Activated CD8-positive, alpha-beta T cell treated with anti-CD3 and anti-CD28 coated beads for 36 hours (primary cell): Measurements from ENCODE around the gene PPP4R4. TPM values are rescaled to one million over a fixed set of nuclear protein-coding genes. Genes with fewer than 3 reads are reported as not detected.

Experiments
- ATAC-seq: fragments of 200-7000 bp; cut with Tn5 transposase; one replicate; pipeline ENCODE4 v1.10.0; 2021; ENCODE audit warnings: mild to moderate bottlenecking, moderate library complexity
- CTCF ChIA-PET: fragments of 350-600 bp; sonication (Branson Sonifier 250); formaldehyde crosslinking; loops from one replicate; lab custom pipeline; 2021; ENCODE audit warnings: antibody characterized with exemption; lab: Charles Lee
- POLR2A ChIA-PET: fragments of 350-600 bp; sonication (Branson Sonifier 250); formaldehyde crosslinking; loops from one replicate; lab custom pipeline; 2021; ENCODE audit warnings: antibody characterized with exemption; lab: Charles Lee
- DNase-seq: peaks from one replicate; pipeline ENCODE4 v3.0.0-alpha.2; 2020
- H3K27ac Mint-ChIP-seq: one replicate; pipeline ENCODE4 v1.8.0; 2021; ENCODE audit warnings: mild to moderate bottlenecking, mixed read lengths
- H3K27me3 Mint-ChIP-seq: one replicate; pipeline ENCODE4 v1.8.0; 2021; ENCODE audit warnings: mixed read lengths
- H3K36me3 Mint-ChIP-seq: one replicate; pipeline ENCODE4 v1.8.0; 2021; ENCODE audit warnings: low read depth, mixed read lengths
- H3K4me1 Mint-ChIP-seq: one replicate; pipeline ENCODE4 v1.8.0; 2021; ENCODE audit warnings: low read depth, mixed read lengths
- H3K4me3 Mint-ChIP-seq: one replicate; pipeline ENCODE4 v1.8.0; 2021; ENCODE audit warnings: mild to moderate bottlenecking, moderate library complexity, mixed read lengths
- H3K9me3 Mint-ChIP-seq: one replicate; pipeline ENCODE4 v1.8.0; 2021; ENCODE audit warnings: mixed read lengths
- CTCF ChIP-seq: fragments of 200-600 bp; IDR thresholded peaks from one replicate; pipeline ENCODE4 v1.8.0; 2022; ENCODE audit warnings: antibody characterized with exemption, mild to moderate bottlenecking
- intact Hi-C: fragments of 100-400 bp; cut with micrococcal nuclease; formaldehyde crosslinking; loops from one replicate; pipeline ENCODE4 v1.10.0; 2022
- total RNA-seq, 2 experiments: library from RNA; stranded (reverse); gene quantifications; one replicate each; pipeline ENCODE4 v1.2.3, GENCODE V29; 2021

Gene PPP4R4
- total RNA-seq, 2 experiments from 2014 or later: 0.63 to 1.2 TPM

- Mint-ChIP-seq H3K4me1 (no peaks in the 10 kb centered on the region), H3K4me3 (no peak overlapping the region), H3K27me3 (peaks cover 3% of the 10 kb centered on the region), H3K36me3 (no peaks in the 10 kb centered on the region), H3K27ac (no peak overlapping the region), H3K9me3 (peaks cover 5% of the 10 kb centered on the region)
- ChIA-PET POLR2A (no interaction called here), CTCF (no interaction called here)
- no peak for TF ChIP-seq CTCF
- intact Hi-C loops: no loop called here
- DNase-seq: no peak
- no peak for ATAC-seq
Observed at GRCh38 chr14:94224040-94224439, 49.9 kb downstream of the PPP4R4 start.

DNA sequence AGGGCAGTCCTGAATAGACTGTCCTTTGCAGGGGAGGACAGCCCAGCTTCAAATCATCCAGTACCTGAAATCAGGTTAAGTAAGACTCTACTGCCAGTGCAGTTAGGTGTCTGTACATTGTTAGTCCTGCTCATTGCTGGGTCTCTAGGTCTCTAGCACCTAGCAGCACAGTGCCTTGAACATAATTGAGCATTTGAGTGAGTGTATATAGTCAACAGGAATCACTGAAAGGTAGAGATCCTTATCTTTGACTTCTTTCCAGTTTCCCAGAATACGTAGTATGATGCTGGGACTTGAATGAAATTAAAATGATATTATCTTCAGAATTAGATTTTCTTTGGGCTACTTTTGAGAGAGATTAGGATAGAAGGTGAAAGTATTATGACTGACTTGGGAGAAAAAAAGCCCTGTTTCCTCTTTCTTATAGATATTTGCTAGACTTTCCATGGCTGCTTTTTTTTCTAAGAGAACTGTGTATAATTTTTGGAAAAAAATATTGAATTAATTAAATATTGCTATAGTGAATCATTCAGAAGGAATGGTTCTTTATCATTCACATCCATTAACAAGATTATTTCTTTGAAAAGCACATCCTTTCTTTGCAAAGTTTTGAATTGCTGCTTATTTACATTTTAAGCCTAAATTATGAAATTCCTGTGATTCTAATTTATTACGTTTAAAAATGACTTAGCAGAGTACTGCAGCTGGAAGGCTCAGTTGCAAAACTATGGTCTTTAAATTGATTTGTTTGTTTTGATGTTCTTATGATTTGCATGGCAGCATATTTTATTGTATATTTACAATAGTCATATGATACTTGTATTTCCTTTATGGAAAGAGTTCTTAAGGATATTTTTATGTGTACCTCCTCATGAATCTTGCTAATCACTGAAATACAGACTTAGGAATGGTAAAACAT lies 51.6 kb downstream of the PPP4R4 start:
- H3K4me1 Mint-ChIP-seq: no peaks in the 10 kb centered on the region
- TF ChIP-seq CTCF: no peak
- ATAC-seq (no peak), DNase-seq (no peak)
- POLR2A ChIA-PET: no interaction called here
- CTCF ChIA-PET: no interaction called here
- intact Hi-C loops: no loop called here
- H3K9me3 Mint-ChIP-seq: peaks cover 5% of the 10 kb centered on the region
- H3K4me3 Mint-ChIP-seq: no peak overlapping the region
- no peak overlapping the region for H3K27ac Mint-ChIP-seq
- peaks cover 3% of the 10 kb centered on the region for H3K27me3 Mint-ChIP-seq
- no peaks in the 10 kb centered on the region for H3K36me3 Mint-ChIP-seq

GRCh38 chr14:94227029-94227428 lies 52.9 kb downstream of the PPP4R4 start:
- POLR2A ChIA-PET: interaction anchor here (0.7 kb wide), 1 partner anchor 105 kb away, joined by 5 read pairs; no protein-coding TSS in a partner anchor
- DNase-seq: no peak
- no peak overlapping the region for H3K4me3 Mint-ChIP-seq
- no peaks in the 10 kb centered on the region for H3K4me1 Mint-ChIP-seq
- no peak for ATAC-seq
- CTCF ChIA-PET: no interaction called here
- no peak overlapping the region for H3K27ac Mint-ChIP-seq
- H3K9me3 Mint-ChIP-seq: peaks cover 2% of the 10 kb centered on the region
- H3K27me3 Mint-ChIP-seq: peaks cover 3% of the 10 kb centered on the region
- intact Hi-C loops: no loop called here
- TF ChIP-seq CTCF: no peak
- H3K36me3 Mint-ChIP-seq: no peaks in the 10 kb centered on the region

GRCh38 chr14:94237046-94237445 lies 62.9 kb downstream of the PPP4R4 start:
- CTCF ChIA-PET: no interaction called here
- intact Hi-C loops: no loop called here
- no peaks in the 10 kb centered on the region for H3K4me1 Mint-ChIP-seq

More at GRCh38 chr14:94237046-94237445, 62.9 kb downstream of the PPP4R4 start:
- no peak for TF ChIP-seq CTCF
- no peak for ATAC-seq
- no peaks in the 10 kb centered on the region for H3K36me3 Mint-ChIP-seq
- no peaks in the 10 kb centered on the region for H3K9me3 Mint-ChIP-seq
- peaks cover 3% of the 10 kb centered on the region for H3K27me3 Mint-ChIP-seq
- H3K4me3 Mint-ChIP-seq: no peak overlapping the region
- H3K27ac Mint-ChIP-seq: no peak overlapping the region
- POLR2A ChIA-PET: no interaction called here
- DNase-seq: no peak
